Measurements from ENCODE around the gene STAP2. TPM values are rescaled to one million over a fixed set of nuclear protein-coding genes. Genes with fewer than 3 reads are reported as not detected.

Gene STAP2
- total RNA-seq, 2 experiments from 2014 or later: 1.7 to 1.8 TPM

DNA sequence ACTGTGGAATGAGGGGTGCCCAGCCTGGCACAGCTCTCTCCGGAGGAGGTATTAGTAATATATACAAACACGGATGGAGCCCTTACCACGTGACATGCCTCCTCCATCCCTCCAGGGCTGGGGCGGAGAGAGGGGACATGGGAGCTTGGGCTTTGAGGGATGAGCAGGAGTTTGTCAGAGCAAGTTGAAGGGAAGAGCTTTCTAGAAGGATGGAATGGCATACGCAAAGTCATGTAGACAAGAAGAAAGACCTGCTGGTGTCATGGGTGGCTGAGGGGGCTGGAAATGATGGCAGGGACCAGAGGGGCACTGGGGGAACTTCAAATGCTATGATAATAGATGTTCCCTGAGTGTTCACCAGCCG, 7.4 kb upstream of the STAP2 start:
- H3K4me3 ChIP-seq (ENCODE audit: low read length): no peak overlapping the region
- no peak for ATAC-seq (ENCODE audit: poor library complexity)
- peak overlapping the region; percentile 58 for H3K4me3 Mint-ChIP-seq
- TF ChIP-seq, protein P1, sequence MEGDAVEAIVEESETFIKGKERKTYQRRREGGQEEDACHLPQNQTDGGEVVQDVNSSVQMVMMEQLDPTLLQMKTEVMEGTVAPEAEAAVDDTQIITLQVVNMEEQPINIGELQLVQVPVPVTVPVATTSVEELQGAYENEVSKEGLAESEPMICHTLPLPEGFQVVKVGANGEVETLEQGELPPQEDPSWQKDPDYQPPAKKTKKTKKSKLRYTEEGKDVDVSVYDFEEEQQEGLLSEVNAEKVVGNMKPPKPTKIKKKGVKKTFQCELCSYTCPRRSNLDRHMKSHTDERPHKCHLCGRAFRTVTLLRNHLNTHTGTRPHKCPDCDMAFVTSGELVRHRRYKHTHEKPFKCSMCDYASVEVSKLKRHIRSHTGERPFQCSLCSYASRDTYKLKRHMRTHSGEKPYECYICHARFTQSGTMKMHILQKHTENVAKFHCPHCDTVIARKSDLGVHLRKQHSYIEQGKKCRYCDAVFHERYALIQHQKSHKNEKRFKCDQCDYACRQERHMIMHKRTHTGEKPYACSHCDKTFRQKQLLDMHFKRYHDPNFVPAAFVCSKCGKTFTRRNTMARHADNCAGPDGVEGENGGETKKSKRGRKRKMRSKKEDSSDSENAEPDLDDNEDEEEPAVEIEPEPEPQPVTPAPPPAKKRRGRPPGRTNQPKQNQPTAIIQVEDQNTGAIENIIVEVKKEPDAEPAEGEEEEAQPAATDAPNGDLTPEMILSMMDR (IDR thresholded peaks at IDR 0.05): no peak
- H3K27me3 Mint-ChIP-seq: no peaks in the 10 kb centered on the region
- intact Hi-C loops (cut with DNase I, micrococcal nuclease): no loop called here
- peaks cover 18% of the 10 kb centered on the region for H3K36me3 Mint-ChIP-seq (ENCODE audit: low read depth)
- H3K4me1 ChIP-seq (ENCODE audit: insufficient read depth, low read length): peaks cover 23% of the 10 kb centered on the region
- no peak overlapping the region for H3K27ac Mint-ChIP-seq
- peaks cover 10% of the 10 kb centered on the region for H3K36me3 ChIP-seq (ENCODE audit: insufficient read depth, low read length)
- H3K9me3 ChIP-seq (ENCODE audit: control insufficient read depth in 1 of 2, insufficient read depth in 1 of 2, low read length in 2 of 2): no peaks in the 10 kb centered on the region
- ChIA-PET CTCF (no interaction called here), POLR2A (interaction anchor here (1.0 kb wide), 1 partner anchor 99 kb away, joined by 3 read pairs; the partner anchor contains the start of gene YJU2)
- peaks cover 20% of the 10 kb centered on the region for H3K4me1 Mint-ChIP-seq (ENCODE audit: low read depth)
- no peak for DNase-seq
- H3K27ac ChIP-seq (ENCODE audit: low read depth in 1 of 2, low read length in 2 of 2): no peak overlapping the region
- no peaks in the 10 kb centered on the region for H3K9me3 Mint-ChIP-seq
- H3K27me3 ChIP-seq (ENCODE audit: control insufficient read depth in 1 of 2, insufficient read depth in 2 of 2, low read length in 2 of 2): no peaks in the 10 kb centered on the region

DNA sequence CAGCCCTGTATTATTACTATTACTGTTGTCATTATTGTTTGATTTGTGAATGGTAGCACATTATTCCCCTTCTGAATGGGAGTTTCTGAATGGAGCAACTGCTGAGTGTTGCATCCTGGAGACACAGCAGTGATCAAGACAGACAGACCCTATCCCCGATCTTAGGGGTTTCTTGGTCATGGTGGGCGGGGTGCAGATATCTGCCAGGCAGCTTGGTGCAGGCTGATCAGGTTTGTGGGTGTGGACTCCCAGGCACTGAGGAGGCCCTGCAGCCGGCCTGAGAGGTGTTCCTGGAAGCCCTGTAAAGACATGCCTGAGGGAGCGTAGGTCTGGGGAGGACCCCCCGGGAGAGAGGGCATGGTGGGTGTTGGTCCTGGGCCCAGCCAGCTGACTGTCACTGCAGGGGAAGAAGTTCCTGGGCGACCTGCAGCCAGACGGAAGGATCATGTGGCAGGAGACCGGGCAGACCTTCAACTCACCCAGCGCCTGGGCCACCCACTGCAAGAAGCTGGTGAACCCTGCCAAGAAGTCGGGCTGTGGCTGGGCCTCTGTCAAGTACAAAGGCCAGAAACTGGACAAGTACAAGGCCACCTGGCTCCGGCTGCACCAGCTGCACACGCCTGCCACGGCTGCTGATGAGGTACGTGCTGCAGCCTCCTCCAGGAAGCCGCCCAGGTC, 6.9 kb upstream of the STAP2 start:
- CTCF ChIA-PET: no interaction called here
- Mint-ChIP-seq H3K4me3 (peak overlapping the region; percentile 71), H3K9me3 (no peaks in the 10 kb centered on the region), H3K36me3 (ENCODE audit: low read depth) (peaks cover 18% of the 10 kb centered on the region), H3K27me3 (no peaks in the 10 kb centered on the region), H3K4me1 (ENCODE audit: low read depth) (peaks cover 20% of the 10 kb centered on the region), H3K27ac (no peak overlapping the region)
- H3K4me3 ChIP-seq (ENCODE audit: low read length): no peak overlapping the region
- POLR2A ChIA-PET: interaction anchor here (1.0 kb wide), 1 partner anchor 98 kb away, joined by 3 read pairs; the partner anchor contains the start of gene YJU2
- ATAC-seq (ENCODE audit: poor library complexity) (no peak), DNase-seq (no peak)
- H3K9me3 ChIP-seq (ENCODE audit: control insufficient read depth in 1 of 2, insufficient read depth in 1 of 2, low read length in 2 of 2): no peaks in the 10 kb centered on the region
- intact Hi-C loops (cut with DNase I, micrococcal nuclease): no loop called here
- H3K36me3 ChIP-seq (ENCODE audit: insufficient read depth, low read length): peaks cover 10% of the 10 kb centered on the region
- H3K27me3 ChIP-seq (ENCODE audit: control insufficient read depth in 1 of 2, insufficient read depth in 2 of 2, low read length in 2 of 2): no peaks in the 10 kb centered on the region
- peaks cover 23% of the 10 kb centered on the region for H3K4me1 ChIP-seq (ENCODE audit: insufficient read depth, low read length)
- TF ChIP-seq, protein P1 (IDR thresholded peaks at IDR 0.05): no peak
- H3K27ac ChIP-seq (ENCODE audit: low read depth in 1 of 2, low read length in 2 of 2): no peak overlapping the region

DNA sequence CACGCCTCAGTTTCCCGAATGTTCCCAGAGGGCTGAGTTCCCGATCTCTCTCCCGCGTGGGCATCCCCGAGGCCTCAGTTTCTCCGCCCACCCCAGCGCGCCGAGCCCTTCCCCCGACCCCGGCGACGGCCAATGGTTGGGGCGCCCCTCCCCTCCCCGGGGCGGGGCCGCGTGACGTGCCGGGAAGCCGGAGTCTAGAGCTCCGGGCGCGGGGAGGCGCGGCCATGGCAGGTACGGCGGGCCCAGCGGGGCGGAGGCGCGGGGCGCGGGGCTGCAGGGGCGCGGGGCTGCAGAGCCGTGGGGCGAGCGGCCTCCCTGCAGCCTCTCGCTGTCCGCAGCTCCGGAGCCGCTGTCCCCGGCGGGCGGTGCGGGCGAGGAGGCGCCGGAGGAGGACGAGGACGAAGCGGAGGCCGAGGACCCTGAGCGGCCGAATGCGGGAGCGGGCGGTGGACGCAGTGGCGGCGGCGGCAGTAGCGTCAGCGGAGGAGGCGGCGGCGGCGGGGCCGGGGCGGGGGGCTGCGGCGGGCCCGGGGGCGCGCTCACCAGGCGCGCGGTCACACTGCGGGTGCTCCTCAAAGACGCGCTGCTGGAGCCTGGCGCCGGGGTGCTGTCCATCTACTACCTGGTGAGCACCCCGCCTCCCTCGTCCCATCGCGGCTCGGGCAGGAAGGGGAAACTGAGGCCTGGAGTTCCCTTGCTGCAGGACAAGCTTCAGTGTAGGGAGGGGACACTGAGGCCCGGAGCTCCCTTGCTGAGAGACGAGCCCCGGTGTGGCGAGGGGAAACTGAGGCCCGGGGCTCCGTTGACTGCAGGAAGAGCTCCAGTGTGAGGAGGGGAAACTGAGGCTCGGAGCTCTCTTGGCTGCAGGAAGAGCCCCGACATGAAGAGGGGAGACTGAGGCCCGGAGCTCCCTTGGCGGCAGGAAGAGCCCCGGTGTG, 5.0 kb upstream of the STAP2 start, which contains the start of gene MPND:
Gene MPND (plus strand): TSS at position 193 of the 938 bp plus-strand sequence. CDS start 32 bp downstream, at position 225.
- Mint-ChIP-seq H3K9me3 (no peaks in the 10 kb centered on the region), H3K27ac (peak within 1 kb of the TSS; percentile 83), H3K27me3 (no peaks in the 10 kb centered on the region), H3K4me1 (ENCODE audit: low read depth) (peaks cover 29% of the 10 kb centered on the region), H3K36me3 (ENCODE audit: low read depth) (peaks cover 18% of the 10 kb centered on the region), H3K4me3 (peak within 1 kb of the TSS; percentile 91)
- ChIA-PET POLR2A (interaction anchor here (0.9 to 2.9 kb wide), 27 partner anchors 9 to 581 kb away, joined by 3 to 43 read pairs (median 7); partner anchors contain the start of genes CHAF1A, DPP9, EEF2 and FSD1), CTCF (interaction anchor here (0.5 to 3.6 kb wide), 9 partner anchors 9 to 101 kb away, joined by 3 to 27 read pairs (median 5); partner anchors contain the start of genes SH3GL1 and YJU2)
- intact Hi-C loops (cut with DNase I, micrococcal nuclease): loop anchor here (1.0 to 5.0 kb wide), 7 partner anchors 41 to 294 kb away; partner anchors contain the start of genes TMIGD2 (in 2 of the 2), YJU2 (in 2 of the 2), ANKRD24 (in 1 of the 2) and CHAF1A (in 1 of the 2)
- H3K4me1 ChIP-seq (ENCODE audit: insufficient read depth, low read length): peaks cover 32% of the 10 kb centered on the region
- DNase-seq: peak; percentile 81 to 95 (median 93)
- TF ChIP-seq, protein P1 (IDR thresholded peaks at IDR 0.05): no peak
- peak within 1 kb of the TSS; percentile 70 to 92 for H3K27ac ChIP-seq (ENCODE audit: low read depth in 1 of 2, low read length in 2 of 2)
- peak; percentile 65 for ATAC-seq (ENCODE audit: poor library complexity)
- peaks cover 5% of the 10 kb centered on the region for H3K36me3 ChIP-seq (ENCODE audit: insufficient read depth, low read length)
- H3K4me3 ChIP-seq (ENCODE audit: low read length): peak within 1 kb of the TSS; percentile 93
- no peaks in the 10 kb centered on the region for H3K9me3 ChIP-seq (ENCODE audit: control insufficient read depth in 1 of 2, insufficient read depth in 1 of 2, low read length in 2 of 2)
- H3K27me3 ChIP-seq (ENCODE audit: control insufficient read depth in 1 of 2, insufficient read depth in 2 of 2, low read length in 2 of 2): no peaks in the 10 kb centered on the region
